Cardiac muscle cell (in vitro differentiated cells and primary cell): ENCODE data around the gene SULT4A1. TPM values are rescaled to one million over a fixed set of nuclear protein-coding genes. Genes with fewer than 3 reads are reported as not detected.

Experiments
- DNase-seq, 2 donors: peaks; one replicate each; pipeline versions ENCODE4 v3.0.0 to v3.0.0-alpha.2; 2010 to 2017; ENCODE audit warnings: low read depth in 1 of 2, low spot score in 1 of 2
- H3K27ac ChIP-seq: fragments of 200-600 bp; sonication (generic); 2 replicates; pipeline ENCODE4 v1.5.1; 2016
- H3K27me3 ChIP-seq: fragments of 200-600 bp; sonication (generic); 2 replicates; pipeline ENCODE4 v1.6.0; 2016; ENCODE audit warnings: control low read depth
- H3K36me3 ChIP-seq: fragments of 200-600 bp; sonication (generic); 2 replicates; pipeline ENCODE4 v1.5.1; 2016; ENCODE audit warnings: control low read depth
- H3K4me1 ChIP-seq: fragments of 200-600 bp; sonication (generic); 2 replicates; pipeline ENCODE4 v1.8.1; 2017; ENCODE audit warnings: low read depth, mild to moderate bottlenecking, mixed run types
- H3K4me3 ChIP-seq: fragments of 200-600 bp; sonication (generic); 2 replicates; pipeline ENCODE4 v1.5.1; 2016; ENCODE audit warnings: mild to moderate bottlenecking
- H3K9me3 ChIP-seq: fragments of 200-600 bp; sonication (generic); 2 replicates; pipeline ENCODE4 v1.5.1; 2017; ENCODE audit warnings: low read depth, mild to moderate bottlenecking, control low read depth
- CTCF ChIP-seq: IDR thresholded peaks from 2 replicates; pipeline ENCODE4 v1.5.1; 2012; ENCODE audit warnings: low read depth, mild to moderate bottlenecking, low read length
- polyA plus RNA-seq: library from polyadenylated mRNA; unstranded; fragments of >200 nt; fragmentation: Nextera tagmentation; extraction: Ambion mirVana; gene quantifications from 2 replicates; pipeline ENCODE4 v1.2.1, GENCODE V29; 2016
- total RNA-seq: library from RNA; depleted of rRNA; stranded (reverse); fragments of >200 nt; gene quantifications from 2 replicates; pipeline ENCODE4 v1.2.3, GENCODE V29; 2016

SULT4A1 gene
- total and polyA plus RNA-seq, 2 experiments from 2014 or later = 1.3 to 3.2 TPM

- no peak for DNase-seq
- Histone ChIP-seq H3K9me3 (no peaks in the 10 kb centered on the region), H3K36me3 (no peaks in the 10 kb centered on the region), H3K4me1 (peaks cover 2% of the 10 kb centered on the region), H3K27me3 (peaks cover 47% of the 10 kb centered on the region), H3K27ac (no peak overlapping the region), H3K4me3 (no peak overlapping the region)
- TF ChIP-seq CTCF = no peak
Measured at GRCh38 chr22:43894122-43894521, 31.8 kb upstream of the SULT4A1 start.

DNA sequence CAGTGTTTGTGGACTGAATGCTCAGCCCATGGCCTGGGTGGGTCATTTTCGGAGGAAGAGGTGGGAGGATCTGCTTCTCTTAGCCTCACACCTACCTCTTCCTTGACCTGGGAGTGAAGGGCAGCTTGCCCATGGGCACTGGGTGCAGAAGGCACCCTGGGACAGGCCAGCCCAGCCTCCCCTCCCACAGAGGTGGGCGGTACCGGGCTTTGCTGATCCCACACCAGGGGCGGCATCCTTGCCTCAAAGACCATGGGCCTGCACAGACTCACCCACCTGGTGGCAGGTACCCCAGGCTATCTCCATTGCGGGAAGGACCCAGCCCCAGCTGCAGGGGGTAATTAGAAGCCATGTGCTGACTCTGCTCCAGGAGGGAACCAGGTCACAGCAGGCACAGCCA, 31.0 kb upstream of the SULT4A1 start:
- Histone ChIP-seq H3K27me3 (peaks cover 47% of the 10 kb centered on the region), H3K4me3 (no peak overlapping the region), H3K27ac (no peak overlapping the region), H3K9me3 (no peaks in the 10 kb centered on the region), H3K36me3 (no peaks in the 10 kb centered on the region), H3K4me1 (peaks cover 2% of the 10 kb centered on the region)
- TF ChIP-seq CTCF = no peak
- no peak for DNase-seq

DNA sequence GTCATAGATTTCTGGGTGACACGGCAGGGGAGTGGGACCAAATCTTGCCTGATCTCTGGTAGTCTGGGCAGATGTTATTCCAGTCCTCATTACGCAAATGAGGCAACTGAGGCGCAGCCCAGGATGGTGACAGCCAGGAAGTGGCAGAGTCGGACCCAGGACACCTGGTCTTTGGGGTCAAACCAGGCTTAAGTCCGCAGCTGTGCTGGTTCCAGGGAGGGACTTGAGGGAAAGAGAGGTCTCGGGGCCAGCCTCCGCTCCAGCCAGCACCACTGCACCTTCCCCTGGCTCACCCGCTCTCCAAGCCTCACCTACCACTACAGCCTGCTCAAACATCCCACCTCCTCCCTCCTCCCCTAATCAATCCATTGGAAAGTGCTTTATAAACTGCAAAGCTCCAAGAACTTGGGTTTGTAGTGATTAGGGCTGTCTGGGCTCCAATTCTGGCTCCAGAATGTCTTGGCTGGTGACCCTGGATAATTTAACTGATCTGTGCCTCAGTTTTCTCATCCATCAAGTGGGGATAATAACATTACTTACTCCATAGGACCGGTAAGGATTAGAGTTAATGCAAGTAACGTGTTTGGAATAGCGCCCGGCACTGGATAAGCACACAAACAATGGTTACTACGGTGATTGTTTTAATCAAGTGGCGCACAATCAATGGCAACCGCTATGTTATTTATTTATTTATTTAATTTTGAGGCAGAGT, 30.0 kb upstream of the SULT4A1 start:
- no peak for DNase-seq
- Histone ChIP-seq H3K9me3 (no peaks in the 10 kb centered on the region), H3K27ac (no peak overlapping the region), H3K36me3 (no peaks in the 10 kb centered on the region), H3K4me1 (peaks cover 2% of the 10 kb centered on the region), H3K4me3 (peak overlapping the region; percentile 24), H3K27me3 (peaks cover 47% of the 10 kb centered on the region)
- TF ChIP-seq CTCF = no peak

GRCh38 chr22:43891360-43892182, 29.3 kb upstream of the SULT4A1 start, which contains the start of gene PNPLA5:
Gene PNPLA5, minus strand, starts transcription at chr22:43892013. Its CDS starts 133 bp downstream, at chr22:43891880.
- Histone ChIP-seq H3K27me3 (peaks cover 47% of the 10 kb centered on the region), H3K4me1 (peaks cover 2% of the 10 kb centered on the region), H3K36me3 (no peaks in the 10 kb centered on the region), H3K27ac (no peak within 1 kb of the TSS), H3K4me3 (peak within 1 kb of the TSS; percentile 24), H3K9me3 (no peaks in the 10 kb centered on the region)
- DNase-seq = no peak
- TF ChIP-seq CTCF = no peak

GRCh38 chr22:43890901-43891331, 28.6 kb upstream of the SULT4A1 start:
- no peak for TF ChIP-seq CTCF
- Histone ChIP-seq H3K9me3 (no peaks in the 10 kb centered on the region), H3K27me3 (peaks cover 47% of the 10 kb centered on the region)

More at GRCh38 chr22:43890901-43891331, 28.6 kb upstream of the SULT4A1 start:
- Histone ChIP-seq H3K4me3 (no peak overlapping the region), H3K36me3 (no peaks in the 10 kb centered on the region), H3K4me1 (peaks cover 2% of the 10 kb centered on the region), H3K27ac (no peak overlapping the region)
- no peak for DNase-seq
